ENCODE measurements around the gene OBSCN. TPM values are rescaled to one million over a fixed set of nuclear protein-coding genes. Genes with fewer than 3 reads are reported as not detected.

Gene OBSCN
- total and polyA plus RNA-seq, 12 donors, result 0.90 to 18.0 (median 5.9) TPM

DNA sequence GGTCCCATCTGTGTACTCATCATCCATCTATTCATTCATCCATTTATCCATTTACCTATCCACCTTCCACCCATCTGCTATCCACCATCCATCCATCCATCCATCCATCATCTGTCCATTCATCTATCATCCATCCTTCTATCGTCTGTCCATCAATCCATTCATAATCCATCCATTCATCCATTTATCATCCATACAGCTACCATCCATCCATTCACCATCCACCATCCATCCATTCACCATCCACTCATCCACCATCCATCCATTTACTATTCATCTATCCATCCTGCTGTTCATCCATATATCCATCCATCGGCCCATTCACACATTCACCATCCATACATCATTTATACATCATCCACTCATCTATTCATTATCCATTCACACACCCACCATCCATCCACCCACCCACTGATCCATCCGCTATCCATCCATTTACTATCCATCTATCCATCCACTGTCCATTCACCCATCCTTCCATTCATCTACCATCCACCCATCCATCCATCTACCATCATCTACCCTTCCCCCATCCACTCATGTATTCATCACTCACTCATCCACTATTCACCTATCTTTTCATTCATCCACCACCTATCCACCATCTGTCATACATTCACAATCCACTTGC is 102.4 kb downstream of the OBSCN start:
- Histone ChIP-seq H3K27ac (no peak overlapping the region), H3K4me1 (replicated peaks in 1 of 2) (no peaks in the 10 kb centered on the region), H3K9me3 (replicated peaks in 1 of 3) (no peaks in the 10 kb centered on the region), H3K36me3 (replicated peaks in 1 of 2) (no peaks in the 10 kb centered on the region), H3K4me3 (no peak overlapping the region), H3K27me3 (no peaks in the 10 kb centered on the region)
- DNase-seq, result no peak
- TF ChIP-seq, protein P1, sequence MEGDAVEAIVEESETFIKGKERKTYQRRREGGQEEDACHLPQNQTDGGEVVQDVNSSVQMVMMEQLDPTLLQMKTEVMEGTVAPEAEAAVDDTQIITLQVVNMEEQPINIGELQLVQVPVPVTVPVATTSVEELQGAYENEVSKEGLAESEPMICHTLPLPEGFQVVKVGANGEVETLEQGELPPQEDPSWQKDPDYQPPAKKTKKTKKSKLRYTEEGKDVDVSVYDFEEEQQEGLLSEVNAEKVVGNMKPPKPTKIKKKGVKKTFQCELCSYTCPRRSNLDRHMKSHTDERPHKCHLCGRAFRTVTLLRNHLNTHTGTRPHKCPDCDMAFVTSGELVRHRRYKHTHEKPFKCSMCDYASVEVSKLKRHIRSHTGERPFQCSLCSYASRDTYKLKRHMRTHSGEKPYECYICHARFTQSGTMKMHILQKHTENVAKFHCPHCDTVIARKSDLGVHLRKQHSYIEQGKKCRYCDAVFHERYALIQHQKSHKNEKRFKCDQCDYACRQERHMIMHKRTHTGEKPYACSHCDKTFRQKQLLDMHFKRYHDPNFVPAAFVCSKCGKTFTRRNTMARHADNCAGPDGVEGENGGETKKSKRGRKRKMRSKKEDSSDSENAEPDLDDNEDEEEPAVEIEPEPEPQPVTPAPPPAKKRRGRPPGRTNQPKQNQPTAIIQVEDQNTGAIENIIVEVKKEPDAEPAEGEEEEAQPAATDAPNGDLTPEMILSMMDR (IDR thresholded peaks at IDR 0.05), result no peak
- TF ChIP-seq POLR2A (IDR thresholded peaks at IDR 0.05), result no peak
- intact Hi-C loops (cut with DNase I), result no loop called here
- 89 to 92% (median 90%) methylated on average over 3 of the region's 3 CpGs for WGBS, 4 donors

DNA sequence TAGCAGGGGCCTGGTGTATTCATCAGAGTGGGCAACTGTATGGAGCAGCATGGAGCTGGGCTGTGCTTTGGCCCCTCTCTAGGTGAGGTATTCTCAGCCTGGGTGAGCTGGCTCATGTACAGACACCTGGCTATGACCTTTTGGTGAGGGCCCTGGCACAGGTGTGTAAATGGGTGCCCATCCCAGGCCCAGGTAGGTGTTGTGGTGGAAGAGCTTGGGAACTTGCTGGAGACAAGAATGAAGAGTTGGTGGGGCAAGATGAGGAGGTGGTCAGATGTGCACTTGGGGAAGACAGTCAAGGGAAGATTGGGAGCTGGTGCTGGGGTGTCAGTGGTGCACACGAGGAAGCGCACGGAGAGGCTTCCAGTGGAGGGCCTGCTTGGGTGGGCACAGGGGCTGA is 103.2 kb downstream of the OBSCN start:
- intact Hi-C loops (cut with DNase I), result no loop called here
- Histone ChIP-seq H3K27me3 (no peaks in the 10 kb centered on the region), H3K4me3 (no peak overlapping the region), H3K9me3 (replicated peaks in 1 of 3) (no peaks in the 10 kb centered on the region), H3K36me3 (replicated peaks in 1 of 2) (no peaks in the 10 kb centered on the region), H3K4me1 (replicated peaks in 1 of 2) (no peaks in the 10 kb centered on the region), H3K27ac (no peak overlapping the region)
- TF ChIP-seq, protein P1 (IDR thresholded peaks at IDR 0.05), result no peak
- no peak for TF ChIP-seq POLR2A (IDR thresholded peaks at IDR 0.05)
- peak in 1 of 7 donors; percentile 5 for DNase-seq
- WGBS, 4 donors, result 91 to 100% (median 96%) methylated on average over 3 of the region's 3 CpGs

DNA sequence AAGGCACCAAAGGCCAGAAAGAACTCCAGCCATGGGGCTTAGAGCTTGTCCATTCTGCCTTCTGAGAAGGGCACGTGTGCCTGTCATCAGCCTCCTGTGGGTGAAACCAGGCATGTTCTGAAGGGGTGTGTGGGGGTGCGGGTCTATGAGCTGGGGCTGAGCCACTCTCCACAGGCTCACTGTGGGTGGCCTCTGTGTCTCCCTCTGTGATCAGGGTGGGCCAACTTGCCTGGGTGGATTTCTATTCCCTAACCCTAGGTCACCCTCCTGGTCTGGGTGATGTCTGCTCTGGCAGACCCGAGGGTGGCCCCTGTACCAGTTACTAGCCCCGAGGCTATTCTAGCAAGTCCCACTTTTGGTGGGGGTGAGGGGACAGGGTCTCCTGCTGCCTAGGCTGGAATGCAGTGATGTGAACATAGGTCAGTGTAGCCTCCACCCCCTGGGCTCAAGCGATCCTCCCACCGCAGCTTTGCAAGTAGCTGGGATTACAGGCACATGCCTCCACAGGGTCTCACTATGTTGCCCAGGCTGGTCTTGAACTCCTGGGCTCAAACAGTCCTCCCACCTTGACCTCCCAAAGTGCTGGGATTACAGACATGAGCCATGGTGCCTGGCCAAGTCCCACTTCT is 104.4 kb downstream of the OBSCN start:
- no peak overlapping the region for H3K4me3 ChIP-seq
- H3K4me1 ChIP-seq (replicated peaks in 1 of 2), result no peaks in the 10 kb centered on the region
- TF ChIP-seq, protein P1 (IDR thresholded peaks at IDR 0.05), result no peak
- no peak for TF ChIP-seq POLR2A (IDR thresholded peaks at IDR 0.05)
- peak in 2 of 7 donors; percentile 3 to 5 for DNase-seq
- no peaks in the 10 kb centered on the region for H3K9me3 ChIP-seq (replicated peaks in 1 of 3)
- H3K36me3 ChIP-seq (replicated peaks in 1 of 2), result no peaks in the 10 kb centered on the region
- intact Hi-C loops (cut with DNase I), result no loop called here
- H3K27me3 ChIP-seq, result no peaks in the 10 kb centered on the region
- 89 to 96% (median 92%) methylated on average over 5 to 6 of the region's 6 CpGs; no CpG with 5 or more reads in 1 of the 4 donors for WGBS, 4 donors
- H3K27ac ChIP-seq, result no peak overlapping the region

DNA sequence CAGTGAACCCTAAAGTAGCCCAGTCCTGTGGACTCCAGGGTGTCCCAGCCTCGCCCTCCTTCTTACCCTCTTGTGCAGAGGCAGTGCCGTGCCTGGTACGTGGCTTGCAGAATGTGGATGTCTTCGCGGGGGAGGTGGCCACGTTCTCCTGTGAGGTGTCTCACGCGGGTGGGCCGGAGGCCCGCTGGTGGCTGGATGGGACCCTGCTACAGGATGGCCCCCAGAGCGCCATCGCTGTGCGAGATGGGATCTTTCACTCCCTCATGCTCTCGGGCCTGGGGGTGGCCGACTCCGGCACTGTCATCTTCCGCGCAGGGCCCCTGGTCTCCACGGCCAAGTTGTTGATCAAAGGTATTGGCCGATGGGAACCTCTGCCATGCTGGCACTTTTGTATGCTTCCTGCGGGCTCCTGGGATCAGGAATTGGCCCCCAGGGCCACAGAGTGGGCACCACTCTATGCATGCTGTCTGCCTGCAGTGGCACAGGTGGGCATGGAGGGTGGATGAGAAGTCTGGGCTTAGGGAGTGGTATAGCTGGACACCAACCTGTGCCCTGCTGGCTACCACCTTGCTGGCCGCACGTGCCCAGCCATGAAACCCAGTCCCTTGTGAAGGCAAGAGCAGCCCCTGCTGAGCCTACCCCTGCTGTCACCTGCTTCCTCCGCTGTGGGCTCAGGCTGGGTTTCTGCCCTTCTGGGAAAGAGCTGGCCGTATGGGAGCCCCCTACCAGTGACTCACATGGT is 105.9 kb downstream of the OBSCN start:
- no peaks in the 10 kb centered on the region for H3K9me3 ChIP-seq (replicated peaks in 1 of 3)
- no peak for TF ChIP-seq POLR2A (IDR thresholded peaks at IDR 0.05)
- TF ChIP-seq, protein P1 (IDR thresholded peaks at IDR 0.05), result no peak
- DNase-seq, result peak in 1 of 7 donors; percentile 7
- H3K36me3 ChIP-seq (replicated peaks in 1 of 2), result no peaks in the 10 kb centered on the region
- H3K4me3 ChIP-seq, result no peak overlapping the region
- no peaks in the 10 kb centered on the region for H3K4me1 ChIP-seq (replicated peaks in 1 of 2)
- H3K27me3 ChIP-seq, result no peaks in the 10 kb centered on the region
- intact Hi-C loops (cut with DNase I), result no loop called here
- WGBS, 4 donors, result 92 to 95% (median 95%) methylated on average over 20 to 25 of the region's 25 CpGs
- H3K27ac ChIP-seq, result no peak overlapping the region

All from adrenal gland (tissue), 12 donors.